Kidney (tissue), 14 donors: Measurements from ENCODE around the gene CFAP298. TPM values are rescaled to one million over a fixed set of nuclear protein-coding genes. Genes with fewer than 3 reads are reported as not detected.

Experiments used
- DNase-seq, 5 donors: peaks; one replicate each; pipeline ENCODE4 v3.0.0-alpha.2; 2013 to 2020
- FAIRE-seq: peaks from 2 replicates; lab custom pipeline; 2012; peaks lifted over from hg19 to GRCh38; lab: Jason Lieb, UNC
- H3K27ac ChIP-seq, 2 donors: one replicate each; pipeline ENCODE4 v1.7.0; 2013; ENCODE audit warnings: low read depth in 2 of 2, low read length in 2 of 2, inconsistent platforms in 1 of 2
- H3K27me3 ChIP-seq: one replicate; pipeline ENCODE4 v1.7.1; 2013; ENCODE audit warnings: low read length, inconsistent platforms; ENCODE audit not compliant: control insufficient read depth, insufficient read depth
- H3K36me3 ChIP-seq, 3 donors: one replicate each; pipeline versions ENCODE4 v1.7.0 to v1.7.1; 2013; ENCODE audit warnings: low read length in 3 of 3, control low read depth in 1 of 3, inconsistent platforms in 1 of 3; ENCODE audit not compliant: insufficient read depth in 3 of 3, control insufficient read depth in 2 of 3
- H3K4me1 ChIP-seq, 3 donors: one replicate each; pipeline versions ENCODE4 v1.7.0 to v1.7.1; 2013; ENCODE audit warnings: low read length in 3 of 3, inconsistent platforms in 1 of 3, low read depth in 1 of 3; ENCODE audit not compliant: control insufficient read depth in 2 of 3, insufficient read depth in 2 of 3
- H3K4me3 ChIP-seq, 3 donors: one replicate each; pipeline versions ENCODE4 v1.7.0 to v1.8.1; 2013; ENCODE audit warnings: low read length in 3 of 3, control low read depth in 1 of 3, inconsistent platforms in 1 of 3
- H3K9ac ChIP-seq, 3 donors: one replicate each; pipeline versions ENCODE4 v1.7.0 to v1.7.1; 2013; ENCODE audit warnings: low read length in 3 of 3, control low read depth in 1 of 3, inconsistent platforms in 1 of 3
- H3K9me3 ChIP-seq, 3 donors: one replicate each; pipeline versions ENCODE4 v1.7.0 to v1.7.1; 2013; ENCODE audit warnings: low read length in 3 of 3, control low read depth in 1 of 3, inconsistent platforms in 1 of 3; ENCODE audit not compliant: control insufficient read depth in 2 of 3, insufficient read depth in 1 of 3
- intact Hi-C: fragments of 100-400 bp; cut with DNase I; formaldehyde crosslinking; loops from one replicate; pipeline ENCODE4 v1.11.1; 2022
- polyA plus RNA-seq: library from polyadenylated mRNA; stranded (reverse); fragments of 350-450 nt; fragmentation: Illumina TruSeq; extraction: RNeasy Lipid Tissue Mini Kit (QIAGEN cat#74804); gene quantifications from one replicate; pipeline ENCODE4 v1.2.3, GENCODE V29; 2014; ENCODE audit warnings: low read depth, low replicate concordance; ENCODE audit not compliant: insufficient read depth
- total RNA-seq: library from RNA; stranded (reverse); fragmentation: NEBNext Ultra II Directional; extraction: Animal tissue kit (Norgen Biotek cat#: 25700); gene quantifications from one replicate; pipeline ENCODE4 v1.2.1, GENCODE V29; 2021
- TF ChIP-seq, protein P1 (sequence below): IDR thresholded peaks from 3 replicates; pipeline ENCODE4 v1.5.1; 2012; ENCODE audit warnings: mild to moderate bottlenecking, moderate library complexity, borderline replicate concordance; ENCODE audit not compliant: insufficient read depth; ENCODE audit errors: extremely low read depth
- donor health status: control.
- donor health status: control.
- donor health status: control.
- donor health status: control.
- donor health status: control.
- donor health status: DM: yes; HTN: yes; CAD: no.
- donor health status: Normal renal cell carcinoma (clear cell type).

The CFAP298 gene
- total and polyA plus RNA-seq, 2 donors from 2014 or later = 43.8 to 46.9 TPM

DNA sequence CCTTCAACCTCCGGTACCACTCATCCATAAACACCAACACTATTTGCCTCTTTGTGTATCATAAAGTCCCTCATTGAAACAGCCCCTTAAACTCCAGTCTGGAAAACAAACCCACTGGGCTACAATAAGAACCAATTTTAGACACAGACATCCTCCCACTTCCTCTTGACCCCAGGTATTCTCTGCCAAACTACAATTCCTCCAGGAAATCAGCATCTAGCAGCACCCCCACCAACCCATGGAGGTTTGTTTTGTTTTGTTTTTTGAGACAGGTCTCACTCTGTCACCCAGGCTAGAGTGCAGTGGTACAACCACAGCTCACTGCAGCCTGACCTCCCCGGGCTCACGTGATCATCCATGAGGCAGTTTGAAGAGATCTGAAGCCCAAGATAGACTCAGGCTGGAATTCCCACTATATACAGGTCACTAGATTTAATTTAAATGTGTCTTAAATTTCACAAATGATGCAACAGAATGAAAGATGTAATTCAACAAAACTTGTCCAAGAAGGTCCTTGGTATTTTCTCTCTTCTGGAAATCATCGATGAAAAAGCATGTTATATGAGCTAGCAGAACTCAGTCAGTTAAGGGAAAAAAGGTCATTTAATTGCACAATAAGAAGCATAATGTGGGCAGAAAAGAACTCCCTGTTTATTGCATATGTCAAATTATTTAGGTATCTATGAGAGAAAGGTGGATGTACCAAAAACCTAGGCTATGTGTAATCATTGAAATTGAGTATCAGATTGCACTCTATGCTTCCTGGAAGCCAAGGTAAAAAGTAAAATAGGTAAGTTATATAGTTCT is 57.1 kb downstream of the CFAP298 start:
- TF ChIP-seq, protein P1, sequence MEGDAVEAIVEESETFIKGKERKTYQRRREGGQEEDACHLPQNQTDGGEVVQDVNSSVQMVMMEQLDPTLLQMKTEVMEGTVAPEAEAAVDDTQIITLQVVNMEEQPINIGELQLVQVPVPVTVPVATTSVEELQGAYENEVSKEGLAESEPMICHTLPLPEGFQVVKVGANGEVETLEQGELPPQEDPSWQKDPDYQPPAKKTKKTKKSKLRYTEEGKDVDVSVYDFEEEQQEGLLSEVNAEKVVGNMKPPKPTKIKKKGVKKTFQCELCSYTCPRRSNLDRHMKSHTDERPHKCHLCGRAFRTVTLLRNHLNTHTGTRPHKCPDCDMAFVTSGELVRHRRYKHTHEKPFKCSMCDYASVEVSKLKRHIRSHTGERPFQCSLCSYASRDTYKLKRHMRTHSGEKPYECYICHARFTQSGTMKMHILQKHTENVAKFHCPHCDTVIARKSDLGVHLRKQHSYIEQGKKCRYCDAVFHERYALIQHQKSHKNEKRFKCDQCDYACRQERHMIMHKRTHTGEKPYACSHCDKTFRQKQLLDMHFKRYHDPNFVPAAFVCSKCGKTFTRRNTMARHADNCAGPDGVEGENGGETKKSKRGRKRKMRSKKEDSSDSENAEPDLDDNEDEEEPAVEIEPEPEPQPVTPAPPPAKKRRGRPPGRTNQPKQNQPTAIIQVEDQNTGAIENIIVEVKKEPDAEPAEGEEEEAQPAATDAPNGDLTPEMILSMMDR = no peak
- Histone ChIP-seq H3K4me1 (no peaks in the 10 kb centered on the region), H3K27me3 (no peaks in the 10 kb centered on the region), H3K36me3 (no peaks in the 10 kb centered on the region), H3K9ac (no peak overlapping the region), H3K9me3 (no peaks in the 10 kb centered on the region), H3K27ac (no peak overlapping the region), H3K4me3 (no peak overlapping the region)
- no peak for DNase-seq
- FAIRE-seq = no peak
- intact Hi-C loops = no loop called here

DNA sequence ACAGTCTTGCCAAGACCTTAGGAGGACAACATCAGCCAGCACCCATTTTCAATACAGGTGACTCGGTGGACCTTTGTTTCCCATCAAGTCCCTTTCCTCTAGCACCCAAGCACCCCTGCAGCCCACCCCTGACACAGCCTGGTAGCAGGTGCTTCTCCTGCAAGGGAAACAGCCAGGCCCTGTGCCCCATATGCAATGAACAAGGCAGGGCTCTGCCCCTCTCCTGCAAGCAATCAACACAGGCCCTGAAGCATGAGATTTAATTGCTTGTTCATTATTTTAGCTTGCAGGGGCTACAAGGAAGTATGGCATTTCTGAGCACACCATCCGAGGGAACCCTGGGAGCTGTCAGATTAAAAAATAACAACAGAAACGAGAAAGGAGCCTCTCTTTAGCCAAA is 62.3 kb downstream of the CFAP298 start:
- Histone ChIP-seq H3K27me3 (no peaks in the 10 kb centered on the region), H3K4me1 (no peaks in the 10 kb centered on the region), H3K27ac (no peak overlapping the region), H3K9me3 (no peaks in the 10 kb centered on the region), H3K4me3 (no peak overlapping the region), H3K9ac (no peak overlapping the region), H3K36me3 (no peaks in the 10 kb centered on the region)
- DNase-seq = peak in 3 of 5 donors; percentile 20 to 53 (median 42)
- no peak for FAIRE-seq
- intact Hi-C loops = no loop called here
- TF ChIP-seq, protein P1 = no peak

DNA sequence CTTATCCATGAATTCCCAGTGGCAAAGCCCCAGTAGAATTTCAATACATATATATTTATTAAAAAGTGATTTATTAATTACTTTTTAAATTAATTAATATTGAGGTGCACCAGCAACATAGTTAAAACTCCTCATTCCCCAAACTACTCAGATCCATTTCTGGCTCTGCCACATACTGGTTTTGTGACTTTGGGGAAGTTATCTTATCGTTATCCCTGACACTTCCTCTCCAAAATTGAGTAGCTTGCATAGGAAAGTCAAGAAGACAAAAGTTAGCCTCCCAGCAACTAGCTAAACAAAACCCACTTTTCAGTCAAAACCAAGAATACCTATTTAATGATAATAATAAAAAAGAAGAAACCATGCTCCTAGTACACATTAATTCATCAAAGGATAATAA is 62.7 kb downstream of the CFAP298 start:
- Histone ChIP-seq H3K36me3 (no peaks in the 10 kb centered on the region), H3K27ac (no peak overlapping the region), H3K27me3 (no peaks in the 10 kb centered on the region), H3K9ac (no peak overlapping the region), H3K4me1 (no peaks in the 10 kb centered on the region), H3K9me3 (no peaks in the 10 kb centered on the region), H3K4me3 (no peak overlapping the region)
- FAIRE-seq = no peak
- TF ChIP-seq, protein P1 = no peak
- intact Hi-C loops = no loop called here
- no peak for DNase-seq

Other genes with a start within 250 kb of the CFAP298 start
- gene URB1, start 219.4 kb downstream of the CFAP298 start, total RNA-seq = 15.0 TPM
- gene URB1, start 219.4 kb downstream of the CFAP298 start, polyA plus RNA-seq = 1.7 TPM
- 63.4 TPM for gene EVA1C, start 199.7 kb downstream of the CFAP298 start, total RNA-seq
- 13.8 TPM for gene EVA1C, start 199.7 kb downstream of the CFAP298 start, polyA plus RNA-seq
- gene TCP10L, start 26.9 kb downstream of the CFAP298 start, total RNA-seq = 2.2 TPM
- 5.2 TPM for gene TCP10L, start 26.9 kb downstream of the CFAP298 start, polyA plus RNA-seq
- gene SYNJ1, start 115.6 kb upstream of the CFAP298 start, total RNA-seq = 24.3 TPM
- 6.6 TPM for gene SYNJ1, start 115.6 kb upstream of the CFAP298 start, polyA plus RNA-seq
- gene PAXBP1, start 159.4 kb upstream of the CFAP298 start, total RNA-seq = 36.9 TPM
- gene PAXBP1, start 159.4 kb upstream of the CFAP298 start, polyA plus RNA-seq = 12.2 TPM